GM10266 (cell line): ENCODE data around the gene HEG1.

ENCODE experiments used
- DNase-seq: peaks from one replicate; pipeline ENCODE4 v3.0.0; 2012; ENCODE audit errors: extremely low spot score
- CTCF ChIP-seq: IDR thresholded peaks from 2 replicates; pipeline ENCODE4 v1.5.1; 2012; ENCODE audit warnings: mild to moderate bottlenecking, low read depth; ENCODE audit not compliant: control insufficient read depth, insufficient read depth; ENCODE audit errors: missing control alignments

HEG1 gene

DNA sequence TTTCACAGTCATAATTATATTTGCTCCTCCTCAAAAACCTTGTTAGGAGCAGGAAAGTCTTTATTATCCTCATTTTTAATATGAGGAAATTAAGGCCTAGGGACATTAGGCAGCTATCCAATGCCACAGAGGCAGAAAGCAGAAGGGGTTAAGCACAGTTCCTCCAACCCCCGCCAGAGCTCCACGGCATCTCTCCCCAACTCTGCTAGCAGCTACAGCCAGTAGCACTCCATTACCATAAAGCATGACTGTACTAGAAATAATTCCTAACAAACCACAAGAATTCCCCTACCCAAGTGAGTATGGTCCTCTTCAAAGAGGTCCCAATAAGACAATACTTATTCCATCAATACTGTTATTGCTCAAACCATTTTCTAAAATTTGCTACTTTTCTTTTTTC, 9.8 kb downstream of the HEG1 start:
- TF ChIP-seq CTCF: no peak

DNA sequence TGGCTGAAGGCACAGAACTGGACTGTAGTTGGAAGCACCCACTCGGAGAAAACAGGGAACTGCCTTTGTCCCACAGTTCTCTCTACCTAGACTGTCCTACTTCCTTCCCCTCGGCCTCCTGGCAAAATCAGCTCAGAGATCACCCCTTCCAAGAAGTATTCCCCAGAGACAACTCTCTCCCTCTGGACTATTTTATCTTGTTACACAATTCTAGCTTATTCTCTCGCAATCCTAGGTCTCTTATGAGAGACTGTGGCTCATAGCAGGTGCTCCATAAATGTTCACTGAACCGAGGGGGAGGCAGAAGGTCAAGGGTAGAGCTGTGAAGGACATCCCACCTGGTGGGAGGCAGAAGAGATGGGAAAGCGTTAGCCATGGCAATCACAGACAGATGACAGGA, 10.6 kb downstream of the HEG1 start:
- TF ChIP-seq CTCF: no peak
- DNase-seq: no peak

More for the DNA sequence above, 9.8 kb downstream of the HEG1 start:
- no peak for DNase-seq

DNA sequence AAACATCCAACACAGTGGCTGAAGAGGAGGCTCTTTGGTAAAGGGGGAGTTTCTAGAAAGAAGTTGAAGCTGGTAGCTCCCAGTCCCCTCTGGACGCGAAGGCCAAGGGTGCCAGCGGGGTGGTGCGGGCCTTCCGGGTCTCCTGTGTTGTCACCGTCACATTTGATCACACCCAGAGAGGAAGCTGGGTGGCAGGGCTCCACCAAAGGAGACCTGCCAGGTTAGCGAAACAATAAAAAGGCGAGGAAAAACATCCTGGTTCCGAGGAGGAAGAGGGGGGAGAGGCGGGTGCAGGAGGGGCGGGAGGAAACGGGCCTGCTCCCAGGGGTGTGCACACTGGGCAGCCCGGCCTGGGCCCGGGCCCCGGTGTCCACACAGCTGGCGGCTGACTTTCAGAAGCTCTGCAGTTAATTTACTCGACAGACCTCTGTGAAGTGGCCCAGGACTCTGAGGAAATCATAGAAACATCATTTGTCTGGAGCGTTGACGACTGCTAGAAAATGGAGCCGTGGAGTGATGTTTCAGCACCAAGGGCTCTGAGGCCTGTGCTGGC, 12.1 kb downstream of the HEG1 start:
- no peak for DNase-seq
- no peak for TF ChIP-seq CTCF

GRCh38 chr3:125042725-125043406, 12.9 kb downstream of the HEG1 start:
- no peak for DNase-seq
- no peak for TF ChIP-seq CTCF

GRCh38 chr3:125039131-125040100, 16.4 kb downstream of the HEG1 start:
- TF ChIP-seq CTCF: no peak
- no peak for DNase-seq

- no peak for DNase-seq
- no peak for TF ChIP-seq CTCF
Measured at GRCh38 chr3:125037498-125038150, 18.2 kb downstream of the HEG1 start.
